Measurements from ENCODE around the gene RNFT2.

The RNFT2 gene

GRCh38 chr12:116839287-116839830 is 101.2 kb downstream of the RNFT2 start:
- no peak for DNase-seq

DNA sequence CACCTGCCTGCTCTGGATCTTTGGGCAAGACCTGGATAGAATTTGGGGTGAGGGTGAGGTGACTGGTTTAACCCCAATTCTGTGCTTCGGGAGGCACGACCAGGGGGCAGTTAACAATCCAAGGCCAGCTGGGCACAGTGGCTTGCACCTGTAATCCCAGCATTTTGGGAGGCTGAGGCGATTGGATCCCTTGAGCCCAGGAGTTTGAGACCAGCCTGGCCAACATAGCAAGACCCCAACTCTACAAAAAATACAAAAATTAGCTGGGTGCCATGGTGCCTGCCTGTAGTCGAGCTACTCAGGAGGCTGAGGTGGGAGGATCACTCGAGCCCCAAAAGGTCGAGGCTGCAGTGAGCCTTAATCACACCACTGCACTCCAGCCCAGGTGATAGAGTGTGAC is 105.0 kb downstream of the RNFT2 start:
- DNase-seq: no peak

GRCh38 chr12:116849216-116849615 is 111.1 kb downstream of the RNFT2 start:
- no peak for DNase-seq

- DNase-seq: no peak
Measured at GRCh38 chr12:116852303-116852702, 114.2 kb downstream of the RNFT2 start.

DNA sequence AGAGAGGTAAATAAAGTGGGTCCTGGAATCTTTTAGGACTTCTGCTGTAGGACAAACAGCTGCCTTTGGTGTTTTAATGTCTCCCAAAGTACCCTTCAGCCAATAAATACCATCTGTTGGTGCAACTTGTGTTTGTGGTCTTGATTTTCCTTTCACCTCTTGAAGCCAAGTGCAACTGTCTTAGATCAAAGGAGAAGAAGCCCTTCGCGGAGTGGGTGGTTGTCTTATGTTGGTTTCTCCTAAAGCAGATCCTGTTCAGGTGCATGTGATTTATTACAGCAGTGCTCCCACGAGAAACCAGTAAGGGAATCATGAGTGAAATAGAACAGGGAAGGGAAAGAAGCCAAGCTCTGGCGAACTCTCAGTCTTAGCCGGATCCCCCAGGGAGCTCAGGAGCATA is 115.4 kb downstream of the RNFT2 start:
- no peak for DNase-seq

DNA sequence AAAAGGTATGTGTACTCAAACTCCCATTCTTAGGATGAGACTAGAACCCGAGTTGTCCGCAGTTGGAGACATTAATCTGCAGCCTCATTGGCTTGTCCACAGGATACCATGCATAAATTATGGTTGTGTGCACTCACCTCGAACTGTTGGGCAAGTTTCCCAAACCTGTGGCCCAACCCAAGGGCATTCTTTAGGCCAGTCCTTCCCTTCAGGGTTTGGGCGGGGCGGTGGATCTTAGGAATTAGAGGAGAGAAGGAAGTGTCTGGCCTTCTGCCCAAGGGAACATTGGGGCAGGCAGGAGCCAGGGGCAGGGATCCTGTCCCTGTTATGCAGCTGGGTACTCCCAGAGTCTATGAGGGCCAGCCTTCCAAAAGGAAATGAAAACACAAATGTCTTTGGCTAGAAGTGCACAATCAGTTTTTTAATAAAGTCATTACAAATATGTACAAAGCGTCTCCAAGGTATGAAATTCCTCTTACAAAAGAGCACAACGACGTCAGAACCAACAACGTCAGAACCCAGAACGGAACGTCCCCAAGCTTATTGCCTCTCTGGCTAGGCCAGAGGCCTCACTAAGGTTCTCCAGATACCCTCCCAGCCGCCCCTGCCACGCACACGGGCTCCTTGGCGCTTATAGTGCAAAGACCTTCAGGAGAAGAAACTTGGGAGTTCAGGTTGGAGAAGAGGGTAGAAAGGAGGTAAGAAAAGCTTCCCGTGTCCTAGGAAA is 117.8 kb downstream of the RNFT2 start:
- DNase-seq: no peak

DNA sequence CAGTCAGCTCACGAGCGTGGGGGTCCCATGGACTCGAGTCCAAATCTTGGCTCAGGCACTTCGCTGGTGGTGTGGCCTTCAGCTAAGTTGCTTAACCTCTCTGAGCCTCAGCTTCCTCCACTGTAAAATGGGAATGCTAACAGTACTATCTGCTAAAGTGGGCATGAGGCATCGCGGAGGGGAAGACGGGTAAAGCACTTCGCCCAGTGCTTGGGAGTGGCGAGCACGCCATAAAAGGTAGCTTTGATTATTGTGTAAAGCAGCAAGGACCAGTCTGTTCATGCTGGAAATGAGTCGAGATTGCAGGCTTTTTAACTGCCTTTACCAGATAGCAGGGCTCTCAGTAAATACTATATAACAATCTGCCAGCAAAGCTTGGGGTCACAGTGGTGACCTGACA is 118.6 kb downstream of the RNFT2 start:
- no peak for DNase-seq

DNA sequence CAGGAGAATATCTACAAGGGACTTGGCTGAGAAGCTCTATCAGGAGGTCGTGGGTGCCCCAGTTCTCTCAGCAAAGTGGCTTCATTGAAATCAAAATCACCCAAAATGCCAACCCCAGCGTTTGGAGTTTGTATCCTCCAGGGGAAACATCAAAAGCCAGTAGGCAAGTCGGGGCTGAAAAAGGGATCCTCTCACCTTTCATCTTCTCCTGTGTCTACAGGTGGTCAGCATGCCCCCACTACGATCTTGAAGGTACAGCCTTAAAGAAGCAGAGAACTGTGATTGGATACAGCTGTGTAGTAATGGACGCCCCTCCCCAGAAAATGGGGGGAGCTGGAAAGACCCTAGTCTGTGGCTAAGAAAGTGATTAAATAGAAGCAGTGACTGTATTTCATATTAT is 121.0 kb downstream of the RNFT2 start:
- no peak for DNase-seq

DNA sequence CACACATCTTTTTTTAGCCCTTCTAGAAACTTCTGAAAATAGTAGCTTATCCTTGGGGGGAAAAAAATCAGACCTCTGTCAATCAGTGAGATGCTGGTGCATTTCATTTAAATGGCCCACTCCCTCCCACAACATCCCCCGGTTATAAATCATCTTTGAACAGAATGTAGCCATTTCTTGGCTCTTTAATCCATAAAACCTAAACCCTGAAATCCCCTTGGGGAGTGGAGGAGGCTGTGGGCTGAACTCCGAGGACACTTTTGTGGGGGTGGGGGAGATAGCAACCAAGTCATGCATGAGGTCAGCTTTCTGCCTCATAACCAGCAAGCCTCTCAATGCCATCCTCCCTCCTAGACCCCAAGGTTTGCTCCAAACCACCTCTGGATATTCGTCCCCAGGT is 122.1 kb downstream of the RNFT2 start:
- no peak for DNase-seq

- no peak for DNase-seq
Measured at GRCh38 chr12:116861320-116861719, 123.2 kb downstream of the RNFT2 start.

GRCh38 chr12:116862167-116862566 is 124.1 kb downstream of the RNFT2 start:
- no peak for DNase-seq

DNA sequence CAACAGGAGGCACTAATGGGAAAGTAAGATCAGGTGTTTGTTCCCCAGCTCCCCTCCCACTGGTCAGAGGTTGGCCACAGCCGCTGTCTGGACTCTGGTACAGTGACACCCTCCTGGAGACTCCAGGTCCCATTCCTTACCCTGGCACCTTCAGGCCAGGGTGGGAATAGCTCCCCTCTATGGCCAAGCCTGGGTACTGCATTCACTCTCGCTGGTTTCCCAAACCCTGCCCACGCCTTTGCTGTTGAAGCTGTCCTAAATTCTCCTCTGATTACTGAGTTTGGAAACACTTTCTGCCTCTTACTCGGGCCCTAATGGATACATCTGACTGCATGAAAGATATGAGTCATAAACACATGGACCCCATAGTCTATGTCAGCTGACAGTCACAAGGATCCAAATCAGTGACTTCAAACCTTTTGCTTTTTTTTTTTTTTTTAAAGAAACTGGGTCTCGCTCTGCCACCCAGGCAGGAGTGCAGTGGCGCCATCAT is 125.2 kb downstream of the RNFT2 start:
- no peak for DNase-seq

DNA sequence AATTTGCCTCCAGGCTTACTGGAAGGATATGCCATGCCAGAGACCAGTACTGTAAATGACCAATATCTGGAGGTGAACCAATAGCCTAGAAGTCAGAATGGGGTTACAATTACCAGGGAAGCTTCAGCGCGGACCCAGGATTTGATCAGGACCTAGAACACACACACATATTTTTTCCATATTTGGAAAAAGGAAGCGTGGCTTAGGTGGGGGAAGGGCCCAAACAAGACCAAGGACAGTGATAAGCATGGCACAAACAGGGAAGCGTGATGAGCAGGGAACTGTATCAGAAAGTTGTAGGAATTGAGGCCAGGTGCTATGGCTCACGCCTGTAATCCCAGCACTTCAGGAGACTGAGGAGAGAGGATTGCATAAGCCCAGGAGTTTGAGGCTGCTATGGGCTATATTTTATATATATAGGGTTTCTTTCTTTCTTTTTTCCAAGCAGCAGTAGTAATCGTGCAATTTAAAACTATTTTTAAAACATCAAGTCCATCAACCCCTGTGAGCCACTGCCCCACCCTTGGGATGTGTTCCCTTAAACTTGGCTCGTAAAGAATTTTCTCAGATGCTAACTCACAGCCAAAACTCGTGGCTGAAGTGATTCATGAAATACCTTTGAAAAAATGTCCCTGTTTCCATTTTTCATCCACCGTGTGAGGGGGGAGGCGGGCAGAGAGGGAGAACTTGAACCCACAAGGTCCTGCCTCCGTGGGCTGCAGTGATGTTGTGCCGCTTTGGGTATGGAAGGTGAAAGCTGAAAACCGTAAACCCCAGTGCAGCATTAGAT is 126.5 kb downstream of the RNFT2 start:
- no peak for DNase-seq

- no peak for DNase-seq
Measured at GRCh38 chr12:116867523-116867922, 129.4 kb downstream of the RNFT2 start.

DNA sequence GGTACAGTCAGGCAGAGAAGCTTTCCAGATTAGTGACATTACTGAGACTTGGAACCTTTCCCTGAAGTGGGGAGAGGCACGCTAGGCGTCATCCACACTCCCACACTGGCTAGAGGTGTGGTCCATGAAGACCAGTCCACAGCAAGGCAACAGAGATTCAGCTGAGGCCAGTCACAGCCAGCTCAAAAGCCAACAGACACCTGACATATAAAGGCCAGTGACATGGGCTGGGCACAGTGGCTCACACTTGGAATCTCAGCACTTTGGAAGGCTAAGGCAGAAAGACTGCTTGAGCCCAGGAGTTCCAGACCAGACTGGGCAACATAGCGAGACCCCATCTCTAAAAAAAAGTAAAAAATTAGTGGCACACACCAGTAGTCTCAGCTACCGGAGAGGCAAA is 132.2 kb downstream of the RNFT2 start:
- DNase-seq: no peak

DNA sequence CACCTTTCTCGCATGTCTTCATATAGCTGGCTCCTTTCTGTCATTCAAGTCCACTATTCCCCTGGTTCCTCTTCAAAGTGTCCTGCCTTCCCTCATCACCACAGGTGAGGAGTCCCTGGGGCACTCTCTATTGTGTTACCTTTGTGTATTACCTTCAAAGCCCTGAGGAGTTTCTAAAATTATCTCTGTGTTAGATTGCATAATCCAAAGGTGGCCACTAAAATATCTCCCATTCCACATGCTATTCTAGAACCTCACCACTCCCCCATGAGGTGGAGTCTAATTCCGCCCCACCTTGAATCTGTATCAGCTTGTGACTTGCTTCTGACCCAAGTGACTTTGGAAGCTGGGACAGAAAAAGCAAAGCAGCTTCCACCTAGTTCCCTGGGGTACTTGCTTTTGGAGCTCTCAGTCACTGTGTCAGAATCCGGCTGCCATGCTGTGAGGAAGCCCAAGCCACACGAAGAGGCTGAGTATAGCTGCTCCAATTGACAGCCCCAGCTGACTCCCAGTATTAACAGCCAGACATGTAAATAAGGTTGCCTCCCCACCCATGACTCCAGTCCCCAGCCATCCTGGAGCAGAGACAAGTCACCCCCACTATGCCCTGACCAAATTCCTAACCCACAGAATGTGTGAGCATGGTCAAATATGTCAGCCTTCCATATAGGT is 136.3 kb downstream of the RNFT2 start:
- DNase-seq: no peak

GRCh38 chr12:116876151-116876869 is 138.2 kb downstream of the RNFT2 start:
- DNase-seq: no peak

- DNase-seq: no peak
Measured at GRCh38 chr12:116878567-116879508, 140.7 kb downstream of the RNFT2 start.

- peak; percentile 18 for DNase-seq
Measured at GRCh38 chr12:116879509-116880212, 141.5 kb downstream of the RNFT2 start.

- DNase-seq: no peak
Measured at GRCh38 chr12:116880213-116880816, 142.2 kb downstream of the RNFT2 start.
